ENCODE results near the gene LSM12. TPM values are rescaled to one million over a fixed set of nuclear protein-coding genes. Genes with fewer than 3 reads are reported as not detected.

LSM12 gene
- polyA plus RNA-seq, 1 of the 3 experiments (the other 2 are of a cell fraction) = 26.6 TPM

DNA sequence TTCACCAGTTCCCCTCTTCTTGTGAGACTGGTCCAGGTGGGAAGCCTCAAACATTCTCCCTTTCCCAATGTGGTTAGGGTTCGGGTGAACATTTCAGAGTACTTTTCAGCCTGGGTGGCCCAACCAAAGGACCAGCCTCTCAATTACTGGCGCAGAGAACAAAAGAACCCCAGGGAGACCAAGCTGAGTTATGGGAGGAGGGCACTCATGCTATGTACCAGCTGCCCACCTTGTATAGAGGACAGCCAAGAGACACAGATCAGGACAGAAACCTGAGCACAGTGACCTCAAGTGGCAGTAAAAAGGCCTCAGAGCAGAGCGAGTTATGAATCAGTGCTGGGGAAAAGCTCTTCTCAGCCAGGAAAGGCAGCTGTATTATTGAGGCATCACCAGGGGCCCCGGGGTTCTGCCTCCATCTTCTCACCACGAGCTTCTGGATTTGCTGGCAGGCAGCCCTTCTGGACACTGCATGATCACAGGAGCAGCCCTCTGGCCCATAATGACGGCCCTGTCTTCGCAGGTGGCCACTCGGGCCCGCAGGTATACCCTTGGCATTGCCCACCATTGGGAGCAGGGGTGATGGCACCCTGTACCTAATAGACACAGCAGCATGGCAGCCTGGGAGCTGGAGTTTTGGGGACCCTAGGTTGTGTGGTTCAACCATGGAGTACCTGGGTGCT, 7.9 kb upstream of the LSM12 start:
- peaks cover 9 to 48% of the 10 kb centered on the region in 2 experiments for H3K36me3 ChIP-seq (replicated peaks in 1 of 2; ENCODE audit: control insufficient read depth in 1 of 2, insufficient read depth in 2 of 2, low read length in 1 of 2)
- H3K27ac ChIP-seq (ENCODE audit: low read depth in 2 of 2, low read length in 1 of 2) = no peak overlapping the region
- no peak for DNase-seq
- no peak for TF ChIP-seq RCOR1 (IDR thresholded peaks at IDR 0.05; ENCODE audit: low read length)
- no peak for TF ChIP-seq YY1 (IDR thresholded peaks at IDR 0.05; ENCODE audit: low read depth)
- no peak for TF ChIP-seq ELF1 (IDR thresholded peaks at IDR 0.05)
- no peak for TF ChIP-seq RFX5 (IDR thresholded peaks at IDR 0.05; ENCODE audit: low read length)
- no peak for TF ChIP-seq TEAD4 (IDR thresholded peaks at IDR 0.05; ENCODE audit: borderline replicate concordance, insufficient read depth)
- no peak for TF ChIP-seq NFIC (IDR thresholded peaks at IDR 0.05; ENCODE audit: borderline replicate concordance)
- TF ChIP-seq, protein P1, sequence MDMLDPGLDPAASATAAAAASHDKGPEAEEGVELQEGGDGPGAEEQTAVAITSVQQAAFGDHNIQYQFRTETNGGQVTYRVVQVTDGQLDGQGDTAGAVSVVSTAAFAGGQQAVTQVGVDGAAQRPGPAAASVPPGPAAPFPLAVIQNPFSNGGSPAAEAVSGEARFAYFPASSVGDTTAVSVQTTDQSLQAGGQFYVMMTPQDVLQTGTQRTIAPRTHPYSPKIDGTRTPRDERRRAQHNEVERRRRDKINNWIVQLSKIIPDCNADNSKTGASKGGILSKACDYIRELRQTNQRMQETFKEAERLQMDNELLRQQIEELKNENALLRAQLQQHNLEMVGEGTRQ (IDR thresholded peaks at IDR 0.05; ENCODE audit: borderline replicate concordance, low read depth, low read length) = no peak
- H3K79me2 ChIP-seq (ENCODE audit: insufficient read depth) = peaks cover 38% of the 10 kb centered on the region
- H3K9ac ChIP-seq = no peak overlapping the region
- ChIA-PET CTCF (interaction anchor here (0.5 to 3.6 kb wide), 10 partner anchors 10 to 289 kb away, joined by 3 to 20 read pairs (median 3); partner anchors contain the start of genes FAM171A2 and HDAC5), POLR2A (interaction anchor here (1.1 kb wide), 1 partner anchor 13 kb away, joined by 3 read pairs; no protein-coding TSS in a partner anchor)
- H4K20me1 ChIP-seq (ENCODE audit: insufficient read depth) = no peaks in the 10 kb centered on the region
- 98% methylated on average over 6 of the region's 9 CpGs for WGBS (ENCODE audit: low lambda C conversion rate)
- no peaks in the 10 kb centered on the region for H3K9me3 ChIP-seq
- H3K9me2 ChIP-seq = no peaks in the 10 kb centered on the region
- peaks cover 9 to 11% of the 10 kb centered on the region in 2 experiments for H3K4me1 ChIP-seq (ENCODE audit: control insufficient read depth in 1 of 2, insufficient read depth in 2 of 2, low read depth in 1 of 2, low read length in 1 of 2)
- no peak overlapping the region for H3K4me2 ChIP-seq
- H3K27me3 ChIP-seq (ENCODE audit: insufficient read depth) = no peaks in the 10 kb centered on the region
- H3F3A ChIP-seq (replicated peaks; ENCODE audit: insufficient read depth) = peaks cover 18% of the 10 kb centered on the region
- H3K4me3 ChIP-seq (ENCODE audit: low read depth in 2 of 2, low read length in 1 of 2) = no peak overlapping the region
- H2AFZ ChIP-seq (ENCODE audit: low read depth) = no peak overlapping the region

DNA sequence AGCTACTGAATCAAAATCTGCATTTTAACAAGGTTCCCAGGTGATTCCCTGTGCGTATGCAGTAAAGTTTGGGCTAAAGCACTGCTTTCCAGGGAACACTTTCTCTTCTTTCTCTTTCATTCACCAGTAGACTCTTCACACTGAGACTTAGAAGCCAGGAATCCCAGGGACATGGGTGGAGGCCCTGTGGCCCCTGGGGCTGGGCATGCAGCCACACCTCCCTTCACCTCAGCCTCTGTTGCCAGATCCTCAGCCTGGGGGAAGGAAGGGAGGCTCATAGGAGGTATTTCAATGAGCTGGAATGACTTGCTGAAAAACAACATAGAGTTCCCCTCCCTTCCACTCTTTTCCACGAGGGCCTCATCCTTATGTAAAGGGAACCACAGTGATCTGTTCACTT, 5.3 kb upstream of the LSM12 start:
- H2AFZ ChIP-seq (ENCODE audit: low read depth) = no peak overlapping the region
- no peak for DNase-seq
- no peak for TF ChIP-seq YY1 (IDR thresholded peaks at IDR 0.05; ENCODE audit: low read depth)
- peak overlapping the region; percentile 68 to 82 for H3K4me3 ChIP-seq (ENCODE audit: low read depth in 2 of 2, low read length in 1 of 2)
- peak overlapping the region; percentile 95 to 96 for H3K27ac ChIP-seq (ENCODE audit: low read depth in 2 of 2, low read length in 1 of 2)
- H3K4me2 ChIP-seq = peak overlapping the region; percentile 95
- H3K9ac ChIP-seq = peak overlapping the region; percentile 87
- POLR2A ChIA-PET = interaction anchor here (1.3 kb wide), 1 partner anchor 52 kb away, joined by 5 read pairs; the partner anchor contains the start of gene HDAC5
- no peaks in the 10 kb centered on the region for H3K9me3 ChIP-seq
- no peaks in the 10 kb centered on the region for H3K9me2 ChIP-seq
- peaks cover 9 to 11% of the 10 kb centered on the region in 2 experiments for H3K4me1 ChIP-seq (ENCODE audit: control insufficient read depth in 1 of 2, insufficient read depth in 2 of 2, low read depth in 1 of 2, low read length in 1 of 2)
- no peaks in the 10 kb centered on the region for H3K27me3 ChIP-seq (ENCODE audit: insufficient read depth)
- no peaks in the 10 kb centered on the region for H4K20me1 ChIP-seq (ENCODE audit: insufficient read depth)
- peaks cover 18% of the 10 kb centered on the region for H3F3A ChIP-seq (replicated peaks; ENCODE audit: insufficient read depth)
- H3K36me3 ChIP-seq (replicated peaks in 1 of 2; ENCODE audit: control insufficient read depth in 1 of 2, insufficient read depth in 2 of 2, low read length in 1 of 2) = peaks cover 8 to 29% of the 10 kb centered on the region in 2 experiments
- peaks cover 42% of the 10 kb centered on the region for H3K79me2 ChIP-seq (ENCODE audit: insufficient read depth)
- CTCF ChIA-PET = interaction anchor here (1.2 to 3.6 kb wide), 6 partner anchors 12 to 96 kb away, joined by 4 to 17 read pairs (median 5); no protein-coding TSS in a partner anchor
- 41% methylated on average over 2 of the region's 2 CpGs for WGBS (ENCODE audit: low lambda C conversion rate)

DNA sequence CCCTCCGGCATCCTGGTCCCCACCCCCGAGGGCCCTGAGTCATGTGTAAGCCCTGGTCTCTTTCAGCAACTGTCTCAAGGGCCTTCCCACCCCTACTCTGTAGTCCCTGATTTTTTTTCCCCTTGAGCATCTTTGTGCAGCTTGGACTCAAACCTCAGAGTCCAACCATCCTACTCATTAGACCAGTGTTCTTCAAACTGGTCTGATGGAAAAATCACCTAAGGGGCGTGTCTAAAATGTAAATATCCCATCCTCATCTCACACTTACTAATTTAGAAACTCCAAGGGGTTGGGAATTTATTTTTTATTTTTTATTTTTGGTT, 4.7 kb upstream of the LSM12 start:
- peaks cover 8 to 23% of the 10 kb centered on the region in 2 experiments for H3K36me3 ChIP-seq (replicated peaks in 1 of 2; ENCODE audit: control insufficient read depth in 1 of 2, insufficient read depth in 2 of 2, low read length in 1 of 2)
- H4K20me1 ChIP-seq (ENCODE audit: insufficient read depth) = no peaks in the 10 kb centered on the region
- 3% methylated on average over 3 of the region's 3 CpGs for WGBS (ENCODE audit: low lambda C conversion rate)
- peak overlapping the region; percentile 95 to 96 for H3K27ac ChIP-seq (ENCODE audit: low read depth in 2 of 2, low read length in 1 of 2)
- H3K4me1 ChIP-seq (ENCODE audit: control insufficient read depth in 1 of 2, insufficient read depth in 2 of 2, low read depth in 1 of 2, low read length in 1 of 2) = peaks cover 9 to 11% of the 10 kb centered on the region in 2 experiments
- peak overlapping the region; percentile 68 to 82 for H3K4me3 ChIP-seq (ENCODE audit: low read depth in 2 of 2, low read length in 1 of 2)
- H3K9ac ChIP-seq = peak overlapping the region; percentile 87
- H3K9me3 ChIP-seq = no peaks in the 10 kb centered on the region
- TF ChIP-seq, protein P2, sequence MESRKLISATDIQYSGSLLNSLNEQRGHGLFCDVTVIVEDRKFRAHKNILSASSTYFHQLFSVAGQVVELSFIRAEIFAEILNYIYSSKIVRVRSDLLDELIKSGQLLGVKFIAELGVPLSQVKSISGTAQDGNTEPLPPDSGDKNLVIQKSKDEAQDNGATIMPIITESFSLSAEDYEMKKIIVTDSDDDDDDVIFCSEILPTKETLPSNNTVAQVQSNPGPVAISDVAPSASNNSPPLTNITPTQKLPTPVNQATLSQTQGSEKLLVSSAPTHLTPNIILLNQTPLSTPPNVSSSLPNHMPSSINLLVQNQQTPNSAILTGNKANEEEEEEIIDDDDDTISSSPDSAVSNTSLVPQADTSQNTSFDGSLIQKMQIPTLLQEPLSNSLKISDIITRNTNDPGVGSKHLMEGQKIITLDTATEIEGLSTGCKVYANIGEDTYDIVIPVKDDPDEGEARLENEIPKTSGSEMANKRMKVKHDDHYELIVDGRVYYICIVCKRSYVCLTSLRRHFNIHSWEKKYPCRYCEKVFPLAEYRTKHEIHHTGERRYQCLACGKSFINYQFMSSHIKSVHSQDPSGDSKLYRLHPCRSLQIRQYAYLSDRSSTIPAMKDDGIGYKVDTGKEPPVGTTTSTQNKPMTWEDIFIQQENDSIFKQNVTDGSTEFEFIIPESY (IDR thresholded peaks at IDR 0.05; ENCODE audit: borderline replicate concordance, low read depth) = no peak
- TF ChIP-seq GABPA (IDR thresholded peaks at IDR 0.05; ENCODE audit: low read depth) (no peak), SIN3A (IDR thresholded peaks at IDR 0.05; ENCODE audit: borderline replicate concordance, low read depth, low read length) (no peak), TCF12 (IDR thresholded peaks at IDR 0.05) (peak; percentile 40; the same call in 1 of the 2 replicates)
- CTCF ChIA-PET = interaction anchor here (1.2 to 3.6 kb wide), 6 partner anchors 12 to 97 kb away, joined by 4 to 17 read pairs (median 5); no protein-coding TSS in a partner anchor
- 0 out of 2 replicates have a peak overlapping the region, but pooled peaks have one; percentile 73 for H2AFZ ChIP-seq (ENCODE audit: low read depth)
- H3K4me2 ChIP-seq = peak overlapping the region; percentile 95
- DNase-seq = no peak
- no peaks in the 10 kb centered on the region for H3K27me3 ChIP-seq (ENCODE audit: insufficient read depth)
- POLR2A ChIA-PET = interaction anchor here (0.5 to 1.3 kb wide), 2 partner anchors 32 to 53 kb away, joined by 4 to 5 read pairs; partner anchors contain the start of gene HDAC5
- peaks cover 45% of the 10 kb centered on the region for H3K79me2 ChIP-seq (ENCODE audit: insufficient read depth)
- no peaks in the 10 kb centered on the region for H3K9me2 ChIP-seq
- H3F3A ChIP-seq (replicated peaks; ENCODE audit: insufficient read depth) = peaks cover 18% of the 10 kb centered on the region
